HG03520 (cell line): ENCODE data around the gene OXGR1.
A peak's percentile ranks its signal among the peaks of the same experiment; 100 is the strongest.
"Not testable (repeated sequence)": the region's sequence is repeated elsewhere in the genome, so short reads cannot be mapped to it uniquely, and the experiment has no call there.

Experiments used
- ATAC-seq: cut with Tn5 transposase; IDR thresholded peaks from one replicate; pipeline ENCODE4 v1.9.1; 2021; ENCODE audit warnings: mild to moderate bottlenecking, moderate library complexity; ENCODE audit not compliant: unreplicated experiment

The OXGR1 gene

GRCh38 chr13:97005625-97006262 lies 11.5 kb upstream of the OXGR1 start:
- no peak for ATAC-seq

- no peak for ATAC-seq
Observed at GRCh38 chr13:97004886-97005285, 10.6 kb upstream of the OXGR1 start.

GRCh38 chr13:97004096-97004876 lies 10.0 kb upstream of the OXGR1 start:
- ATAC-seq: no peak

GRCh38 chr13:97003071-97003470 lies 8.8 kb upstream of the OXGR1 start:
- no peak for ATAC-seq

GRCh38 chr13:97002581-97002980 lies 8.3 kb upstream of the OXGR1 start:
- ATAC-seq: no peak

- ATAC-seq: no peak
Observed at GRCh38 chr13:97001636-97002035, 7.4 kb upstream of the OXGR1 start.

- no peak for ATAC-seq
Observed at GRCh38 chr13:97000295-97000925, 6.1 kb upstream of the OXGR1 start.

GRCh38 chr13:96999091-96999490 lies 4.8 kb upstream of the OXGR1 start:
- ATAC-seq: no peak

- no peak for ATAC-seq
Observed at GRCh38 chr13:96998051-96998450, 3.8 kb upstream of the OXGR1 start.

- no peak for ATAC-seq
Observed at GRCh38 chr13:96996886-96997285, 2.6 kb upstream of the OXGR1 start.

- ATAC-seq: no peak
Observed at GRCh38 chr13:96996107-96996506, 1.8 kb upstream of the OXGR1 start.

GRCh38 chr13:96994858-96995243 lies 575 bp upstream of the OXGR1 start:
- no peak for ATAC-seq

GRCh38 chr13:96993634-96994016 lies 651 bp downstream of the OXGR1 start:
- ATAC-seq: no peak

- no peak for ATAC-seq
Observed at GRCh38 chr13:96992633-96993032, 1.6 kb downstream of the OXGR1 start.

GRCh38 chr13:96991072-96991471 lies 3.2 kb downstream of the OXGR1 start:
- ATAC-seq: no peak

GRCh38 chr13:96988441-96988840 lies 5.8 kb downstream of the OXGR1 start:
- ATAC-seq: no peak

- peak; percentile 99 for ATAC-seq
Observed at GRCh38 chr13:96984051-96984508, 10.2 kb downstream of the OXGR1 start.

- no peak for ATAC-seq
Observed at GRCh38 chr13:96982672-96983071, 11.6 kb downstream of the OXGR1 start.

- ATAC-seq: not testable (repeated sequence)
Observed at GRCh38 chr13:96979861-96980260, 14.4 kb downstream of the OXGR1 start.

- no peak for ATAC-seq
Observed at GRCh38 chr13:96968027-96968426, 26.2 kb downstream of the OXGR1 start.

- no peak for ATAC-seq
Observed at GRCh38 chr13:96967248-96967745, 27.0 kb downstream of the OXGR1 start.
